ENCODE measurements around the gene DMRTB1.

Gene DMRTB1

DNA sequence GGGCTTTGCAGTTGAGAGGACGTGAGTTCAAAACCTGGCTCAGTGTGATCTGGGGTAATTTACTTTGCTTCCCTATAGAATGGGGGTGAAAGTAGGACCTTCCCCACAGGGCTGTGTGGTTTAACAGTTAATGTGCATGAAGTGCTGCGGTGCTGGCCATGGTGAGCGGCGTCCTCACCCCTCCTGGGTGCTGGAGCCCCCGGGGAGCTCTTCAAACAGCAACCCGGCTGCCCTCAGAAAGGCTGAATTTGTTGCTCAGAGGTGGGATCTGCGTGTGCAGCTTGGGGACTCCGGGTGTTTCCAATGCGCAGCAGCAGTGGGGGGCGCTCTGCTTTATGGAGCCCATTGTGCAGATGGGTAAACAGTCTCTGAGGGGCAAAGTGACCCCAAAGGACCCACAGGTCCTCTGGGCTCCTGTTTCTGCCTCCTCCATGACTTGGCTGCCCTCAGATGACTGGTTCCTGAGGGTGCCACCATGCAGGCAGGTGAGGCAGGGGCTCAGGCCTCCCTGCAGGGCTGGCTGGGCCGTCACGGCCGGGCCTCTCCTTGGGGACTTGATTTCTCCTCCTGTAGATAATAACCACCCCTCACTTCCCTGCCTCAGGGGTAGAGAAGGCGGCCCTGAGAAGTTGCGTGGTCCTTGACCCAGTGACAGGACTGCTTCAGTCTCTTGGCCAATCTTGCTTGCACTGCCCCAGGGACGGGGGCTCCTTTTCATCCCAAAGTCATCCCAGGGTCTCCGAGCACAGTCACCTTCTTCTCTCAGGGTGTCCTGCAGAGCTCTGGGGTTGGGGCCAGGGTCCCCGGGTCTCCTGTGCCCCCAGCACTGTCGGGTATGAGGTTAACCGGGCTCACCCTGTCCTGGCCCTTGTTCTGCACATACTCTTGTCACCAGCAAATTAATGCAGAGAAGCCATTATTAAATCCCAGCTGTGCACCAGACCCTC, 40.3 kb downstream of the DMRTB1 start:
- DNase-seq (ENCODE audit: insufficient read length) (no peak), FAIRE-seq (no peak)
- TF ChIP-seq POLR2AphosphoS5 (IDR thresholded peaks at IDR 0.05; ENCODE audit: low read depth, low read length) = no peak
- TF ChIP-seq TAF1 (IDR thresholded peaks at IDR 0.05; ENCODE audit: borderline replicate concordance, low read depth, low read length) = no peak
- no peak for TF ChIP-seq POLR2A (IDR thresholded peaks at IDR 0.05; ENCODE audit: low read depth, low read length)

DNA sequence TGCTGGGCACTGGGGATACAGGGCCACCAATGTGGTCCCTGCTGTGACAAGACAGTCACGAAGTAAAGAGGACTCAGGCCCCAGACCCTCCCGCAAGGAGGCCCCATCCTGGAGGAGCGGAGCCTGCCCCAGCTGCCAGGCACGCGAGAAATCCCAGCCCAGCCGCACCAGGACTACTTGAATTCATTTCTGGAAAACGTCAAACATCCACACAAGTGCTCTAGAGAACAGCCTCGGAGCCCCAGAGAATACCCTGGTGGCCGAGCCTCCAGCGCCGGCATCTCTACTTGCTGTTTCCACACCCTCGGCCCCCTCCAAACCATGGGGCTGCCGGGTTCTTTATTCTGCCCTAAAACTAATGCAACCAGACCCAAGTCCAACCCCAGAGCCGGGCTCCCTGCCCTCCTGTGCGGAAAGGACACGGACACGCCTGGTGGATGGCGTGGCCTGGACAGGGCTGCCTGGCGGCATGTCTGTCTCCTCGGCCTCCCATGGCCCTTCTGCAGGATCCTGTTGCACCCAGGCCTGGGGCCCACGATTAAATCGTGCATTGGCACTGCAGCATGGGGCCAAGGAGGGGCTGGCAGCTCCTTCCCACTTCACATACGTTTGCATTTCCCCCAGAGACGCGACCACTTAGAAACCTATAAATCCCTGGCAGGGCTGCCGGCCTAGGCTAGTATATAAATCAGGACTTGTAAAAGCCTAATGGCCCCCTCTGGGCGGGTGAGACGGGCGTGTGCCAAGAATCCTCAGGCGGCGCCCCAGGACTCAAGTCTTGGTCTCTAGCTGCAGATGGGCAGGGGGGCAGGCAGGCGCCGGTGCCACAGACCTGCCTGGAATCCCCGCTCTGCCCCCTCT, 41.2 kb downstream of the DMRTB1 start:
- TF ChIP-seq POLR2AphosphoS5 (IDR thresholded peaks at IDR 0.05; ENCODE audit: low read depth, low read length) (no peak), POLR2A (IDR thresholded peaks at IDR 0.05; ENCODE audit: low read depth, low read length) (no peak), TAF1 (IDR thresholded peaks at IDR 0.05; ENCODE audit: borderline replicate concordance, low read depth, low read length) (no peak)
- FAIRE-seq (no peak), DNase-seq (ENCODE audit: insufficient read length) (no peak)

DNA sequence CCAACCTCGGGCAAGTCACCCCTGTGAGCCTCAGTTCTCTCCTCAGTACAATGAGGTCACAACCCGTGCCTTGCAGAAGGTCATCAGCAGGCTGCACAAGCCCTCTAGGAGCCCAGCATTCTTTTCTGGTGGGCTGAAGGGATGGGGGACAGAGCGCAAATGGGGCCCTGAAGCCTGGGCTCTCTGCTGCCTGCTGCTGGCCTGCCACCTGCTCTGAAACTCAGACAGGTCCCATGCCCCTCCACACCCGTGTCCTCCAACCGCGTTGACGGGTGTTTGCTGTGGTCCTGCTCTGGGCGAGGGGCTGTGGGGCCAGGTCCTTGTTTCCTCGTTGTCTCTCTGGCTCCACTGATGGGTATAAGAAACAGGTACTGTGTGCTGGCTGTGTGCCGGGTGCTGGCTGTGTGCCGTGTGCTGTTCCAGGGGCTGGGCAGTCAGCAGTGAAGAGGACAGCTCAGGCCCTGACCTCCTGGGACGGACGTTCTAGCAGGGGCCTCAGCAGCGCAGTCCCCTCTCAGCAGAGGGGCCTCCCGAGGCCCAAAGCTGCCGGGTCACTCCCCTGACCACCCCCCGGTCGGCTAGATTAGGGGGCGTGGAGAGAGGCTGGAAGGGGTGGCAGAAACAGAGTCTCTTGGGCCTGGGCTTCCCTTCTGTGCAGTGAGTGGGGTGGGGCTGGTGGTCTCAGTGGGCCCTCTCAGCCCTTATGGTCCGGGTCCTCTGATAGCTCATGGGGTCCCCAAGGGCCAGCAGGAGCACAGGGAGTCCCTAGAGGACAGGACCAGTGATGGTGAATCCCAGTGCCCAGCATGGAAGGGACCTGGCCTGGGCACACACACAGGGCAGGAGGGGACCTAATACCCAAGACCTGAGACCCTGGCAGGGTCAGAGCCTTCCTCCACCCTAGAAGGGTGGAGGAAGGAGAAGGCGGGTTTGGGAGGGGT, 42.1 kb downstream of the DMRTB1 start:
- FAIRE-seq (no peak), DNase-seq (ENCODE audit: insufficient read length) (no peak)
- TF ChIP-seq POLR2A (IDR thresholded peaks at IDR 0.05; ENCODE audit: low read depth, low read length) (no peak), POLR2AphosphoS5 (IDR thresholded peaks at IDR 0.05; ENCODE audit: low read depth, low read length) (no peak), TAF1 (IDR thresholded peaks at IDR 0.05; ENCODE audit: borderline replicate concordance, low read depth, low read length) (no peak)

DNA sequence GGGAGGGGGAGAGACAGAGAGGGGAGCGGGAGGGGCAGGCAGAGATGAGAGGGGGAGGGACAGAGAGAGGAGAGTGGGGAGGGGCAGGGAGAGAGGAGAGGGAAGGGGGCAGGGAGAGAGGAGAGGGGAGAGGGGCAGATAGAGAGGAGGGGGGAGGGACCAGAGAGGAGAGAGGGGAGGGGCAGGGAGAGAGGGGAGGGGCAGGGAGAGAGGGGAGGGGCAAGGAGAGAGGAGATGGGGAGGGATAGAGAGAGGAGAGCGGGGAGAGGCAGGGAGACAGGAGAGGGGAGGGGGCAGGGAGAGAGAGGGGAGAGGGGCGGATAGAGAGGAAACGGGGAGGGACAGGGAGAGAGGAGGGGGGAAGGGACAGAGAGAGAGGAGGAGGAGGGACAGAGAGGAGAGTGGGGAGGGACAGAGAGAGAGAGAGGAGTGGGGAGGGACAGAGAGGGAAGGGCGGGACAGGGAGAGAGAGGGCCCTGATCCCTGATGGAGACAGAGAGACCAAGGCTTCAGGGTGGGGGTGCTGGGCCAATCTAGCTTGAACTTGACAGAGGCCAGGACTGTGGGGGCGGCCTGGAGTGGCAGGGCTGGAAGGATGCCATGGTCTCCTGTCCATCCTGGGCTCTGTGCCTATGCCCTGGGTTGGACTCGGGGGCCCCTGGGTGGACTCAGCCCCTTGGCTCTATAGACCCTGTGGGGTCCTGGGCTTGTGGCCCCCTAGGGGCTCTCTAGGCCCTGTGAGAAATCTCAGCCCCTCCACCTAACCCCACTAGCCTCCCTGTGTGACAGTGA, 43.6 kb downstream of the DMRTB1 start:
- TF ChIP-seq POLR2AphosphoS5 (IDR thresholded peaks at IDR 0.05; ENCODE audit: low read depth, low read length) (no peak), POLR2A (IDR thresholded peaks at IDR 0.05; ENCODE audit: low read depth, low read length) (no peak), TAF1 (IDR thresholded peaks at IDR 0.05; ENCODE audit: borderline replicate concordance, low read depth, low read length) (no peak)
- FAIRE-seq (no peak), DNase-seq (ENCODE audit: insufficient read length) (no peak)

DNA sequence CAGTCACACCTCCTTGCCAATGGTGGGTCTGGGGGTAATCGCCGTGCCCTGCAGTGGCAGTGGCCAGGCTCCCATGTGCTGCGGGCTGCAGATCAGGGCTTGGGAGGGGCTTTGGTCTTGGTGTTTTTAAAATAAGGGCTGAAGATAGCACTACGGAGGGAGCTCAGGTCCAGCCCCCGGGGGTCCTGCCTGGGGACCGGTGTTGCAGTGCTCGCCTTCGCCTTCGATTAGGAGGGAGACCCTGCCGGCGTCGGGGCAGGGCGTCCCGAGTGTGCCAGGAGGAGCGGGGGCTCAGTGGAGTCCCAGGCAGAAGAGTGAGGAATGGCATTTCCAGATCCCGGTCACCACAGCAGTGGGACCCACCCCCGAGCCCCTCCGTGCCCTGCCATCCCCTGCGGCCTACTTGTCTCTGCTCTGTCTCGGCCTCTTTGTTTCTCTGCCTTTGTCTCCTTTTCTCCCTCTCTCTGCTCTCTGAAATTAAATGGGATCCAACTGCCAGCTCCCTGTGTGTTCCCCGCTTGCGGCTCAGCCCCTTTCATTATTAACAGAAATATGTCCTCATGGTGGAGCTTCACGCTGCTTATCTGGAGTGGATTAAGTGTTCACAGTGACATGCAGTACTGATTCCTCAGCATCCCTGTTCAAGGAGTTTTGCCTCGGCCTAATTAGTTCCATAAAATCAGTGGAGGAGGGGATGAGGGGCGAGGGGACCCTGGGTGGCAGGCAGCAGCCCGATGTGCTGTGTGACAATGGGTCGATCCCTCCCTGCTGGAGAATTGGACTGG, 44.4 kb downstream of the DMRTB1 start:
- no peak for TF ChIP-seq POLR2A (IDR thresholded peaks at IDR 0.05; ENCODE audit: low read depth, low read length)
- no peak for TF ChIP-seq POLR2AphosphoS5 (IDR thresholded peaks at IDR 0.05; ENCODE audit: low read depth, low read length)
- no peak for TF ChIP-seq TAF1 (IDR thresholded peaks at IDR 0.05; ENCODE audit: borderline replicate concordance, low read depth, low read length)
- no peak for FAIRE-seq
- DNase-seq (ENCODE audit: insufficient read length) = no peak

DNA sequence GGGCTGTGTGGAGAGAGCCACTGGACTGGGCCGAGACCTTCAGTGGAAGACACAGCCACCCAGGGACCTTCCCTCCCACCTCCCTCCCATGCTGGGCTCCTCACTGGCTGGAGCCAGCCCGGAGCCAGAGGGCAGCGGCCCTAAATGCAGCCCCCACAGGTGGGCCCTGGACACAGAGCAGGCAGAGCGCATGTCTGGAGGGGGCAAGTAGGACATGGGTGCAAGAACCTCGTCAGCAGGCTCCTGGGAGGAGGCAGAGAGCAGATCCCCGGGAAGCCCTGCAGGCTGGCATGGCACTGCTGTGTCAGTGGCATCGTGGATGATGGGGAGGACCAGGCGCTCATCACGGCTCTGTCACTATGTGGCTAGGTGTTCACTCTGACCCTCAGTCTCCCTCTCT, 45.7 kb downstream of the DMRTB1 start:
- FAIRE-seq (no peak), DNase-seq (ENCODE audit: insufficient read length) (no peak)
- TF ChIP-seq TAF1 (IDR thresholded peaks at IDR 0.05; ENCODE audit: borderline replicate concordance, low read depth, low read length) (no peak), POLR2A (IDR thresholded peaks at IDR 0.05; ENCODE audit: low read depth, low read length) (no peak), POLR2AphosphoS5 (IDR thresholded peaks at IDR 0.05; ENCODE audit: low read depth, low read length) (no peak)

DNA sequence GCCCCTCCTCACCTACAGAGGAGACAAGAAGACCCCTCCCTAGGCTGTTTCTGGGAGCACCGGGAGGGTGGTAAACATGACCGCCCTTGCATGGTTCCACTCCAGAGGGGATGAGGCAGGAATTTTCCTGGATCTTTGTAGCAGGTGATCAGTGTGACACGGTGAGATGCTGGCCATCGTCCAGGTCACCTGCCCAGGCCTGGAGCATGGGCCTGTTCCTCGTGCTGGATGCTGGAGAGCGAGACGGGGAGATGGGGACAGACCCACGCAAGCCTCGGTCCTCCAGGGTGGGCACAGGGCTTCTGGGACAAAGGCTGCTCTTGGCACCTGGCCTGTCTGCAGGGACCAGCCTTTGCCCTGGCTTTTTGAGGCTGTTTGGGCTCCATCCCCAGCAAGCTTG, 46.2 kb downstream of the DMRTB1 start:
- TF ChIP-seq POLR2AphosphoS5 (IDR thresholded peaks at IDR 0.05; ENCODE audit: low read depth, low read length) (no peak), POLR2A (IDR thresholded peaks at IDR 0.05; ENCODE audit: low read depth, low read length) (no peak), TAF1 (IDR thresholded peaks at IDR 0.05; ENCODE audit: borderline replicate concordance, low read depth, low read length) (no peak)
- FAIRE-seq (no peak), DNase-seq (ENCODE audit: insufficient read length) (no peak)

DNA sequence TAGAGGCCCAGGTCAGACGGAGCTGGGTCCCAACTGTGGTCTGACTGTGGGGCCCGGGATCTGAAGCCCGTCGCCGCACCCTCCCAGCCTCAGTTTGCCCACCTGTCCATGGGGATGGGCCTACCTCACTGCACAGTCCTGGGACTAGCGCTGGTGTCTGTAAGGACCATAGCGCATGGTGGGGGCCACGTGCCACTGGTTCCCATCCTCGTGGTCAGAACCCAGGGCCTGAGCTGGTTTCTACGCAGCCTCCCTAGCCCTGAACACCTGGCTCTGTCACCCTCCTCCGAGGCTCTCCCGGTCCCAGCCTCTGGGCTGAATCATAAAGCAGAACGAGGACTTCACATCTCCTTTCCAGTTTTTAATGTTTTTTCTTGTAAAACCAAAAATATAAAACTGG, 46.7 kb downstream of the DMRTB1 start:
- TF ChIP-seq POLR2AphosphoS5 (IDR thresholded peaks at IDR 0.05; ENCODE audit: low read depth, low read length) (no peak), TAF1 (IDR thresholded peaks at IDR 0.05; ENCODE audit: borderline replicate concordance, low read depth, low read length) (no peak), POLR2A (IDR thresholded peaks at IDR 0.05; ENCODE audit: low read depth, low read length) (no peak)
- FAIRE-seq (no peak), DNase-seq (ENCODE audit: insufficient read length) (no peak)

DNA sequence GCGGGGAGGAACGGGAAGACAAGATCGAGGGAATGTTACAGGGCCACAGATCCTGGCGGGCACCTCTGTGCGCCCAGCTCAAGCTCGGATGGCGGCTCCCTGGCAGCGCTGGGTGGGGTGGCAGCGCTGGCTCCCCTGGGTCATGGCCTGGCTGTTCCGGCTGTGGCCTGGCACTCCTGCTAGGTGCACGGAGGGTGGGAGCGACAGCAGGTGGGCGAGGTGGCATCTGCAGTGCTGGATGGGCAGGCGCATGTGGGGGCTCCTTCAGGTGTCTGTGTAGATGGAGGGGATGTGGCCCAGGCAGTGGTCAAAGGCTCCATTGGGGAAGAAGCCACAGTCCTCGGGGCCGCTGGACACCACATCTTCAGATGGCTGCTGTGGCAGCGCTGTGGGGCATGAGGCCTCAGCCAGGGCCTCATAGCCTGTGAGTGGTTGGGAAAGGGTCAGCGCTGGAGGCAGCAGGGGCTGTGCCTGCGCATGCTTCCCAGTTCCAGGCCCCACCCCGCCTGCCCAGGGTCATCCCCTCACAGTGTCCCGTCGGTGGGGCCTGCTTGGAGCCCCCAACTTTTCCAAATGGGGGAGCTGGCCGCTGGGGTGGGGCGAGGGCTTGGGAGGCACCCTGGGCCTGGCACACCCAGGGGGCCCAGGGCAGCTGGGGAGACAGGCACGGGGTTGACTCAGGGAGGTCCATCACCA, 47.3 kb downstream of the DMRTB1 start:
- no peak for FAIRE-seq
- TF ChIP-seq POLR2AphosphoS5 (IDR thresholded peaks at IDR 0.05; ENCODE audit: low read depth, low read length) (no peak), TAF1 (IDR thresholded peaks at IDR 0.05; ENCODE audit: borderline replicate concordance, low read depth, low read length) (no peak), POLR2A (IDR thresholded peaks at IDR 0.05; ENCODE audit: low read depth, low read length) (no peak)
- DNase-seq (ENCODE audit: insufficient read length) = no peak

Measured in GM12892 (cell line).